Globus pallidus (tissue), 1 donor: ENCODE data around the gene SPATA31C1.
"Not testable (repeated sequence)": the region's sequence is repeated elsewhere in the genome, so short reads cannot be mapped to it uniquely, and the experiment has no call there.

Experiments used
- DNase-seq: peaks from one replicate; pipeline ENCODE4 v3.0.0-alpha.2; 2015; ENCODE audit warnings: low spot score

Gene SPATA31C1

GRCh38 chr9:87937918-87938317 lies 20.2 kb downstream of the SPATA31C1 start:
- not testable (repeated sequence) for DNase-seq

- DNase-seq, result not testable (repeated sequence)
Measured at GRCh38 chr9:87938336-87938735, 20.6 kb downstream of the SPATA31C1 start.

- not testable (repeated sequence) for DNase-seq
Measured at GRCh38 chr9:87939096-87939495, 21.3 kb downstream of the SPATA31C1 start.

DNA sequence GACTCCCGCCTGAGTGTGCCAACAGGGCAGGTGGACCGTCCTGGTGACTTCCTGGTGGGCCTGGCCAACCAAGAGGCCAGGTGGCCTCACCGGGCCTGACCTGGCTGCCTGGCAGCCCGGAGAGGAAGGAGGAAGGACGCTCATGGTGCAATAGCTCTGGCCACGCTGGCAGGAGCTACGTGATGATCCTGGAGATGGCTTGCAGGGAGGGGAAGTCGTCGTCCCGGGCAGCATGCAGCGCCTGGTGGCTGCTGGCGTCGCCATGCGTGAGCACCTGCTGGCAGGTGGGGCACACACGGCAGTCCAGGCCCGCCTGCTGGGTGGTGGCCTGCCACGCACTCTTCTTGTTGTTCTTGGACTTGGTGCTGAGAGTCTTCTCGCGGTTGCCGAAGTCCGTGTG lies 26.3 kb downstream of the SPATA31C1 start:
- DNase-seq, result no peak

DNA sequence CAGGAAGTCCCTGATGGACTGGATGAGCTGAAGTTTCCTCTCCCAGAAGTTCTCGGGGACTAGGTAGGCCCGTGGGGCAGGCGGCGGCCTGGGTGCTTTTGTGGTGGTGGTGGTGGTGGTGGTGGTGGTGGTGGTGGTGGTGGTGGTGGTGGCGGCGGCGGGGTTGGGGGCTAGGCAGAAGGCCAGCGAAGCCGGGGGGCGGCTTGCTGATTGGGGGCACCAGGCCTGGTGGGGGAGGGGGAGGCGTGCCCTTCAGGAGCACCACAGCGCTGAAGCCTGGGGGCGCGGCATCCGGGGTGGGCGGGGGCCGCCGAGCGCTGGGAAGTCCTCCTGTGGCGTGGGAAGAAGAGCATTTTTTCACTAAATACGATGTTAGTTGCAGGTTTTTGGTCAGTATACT lies 26.9 kb downstream of the SPATA31C1 start:
- DNase-seq, result no peak

DNA sequence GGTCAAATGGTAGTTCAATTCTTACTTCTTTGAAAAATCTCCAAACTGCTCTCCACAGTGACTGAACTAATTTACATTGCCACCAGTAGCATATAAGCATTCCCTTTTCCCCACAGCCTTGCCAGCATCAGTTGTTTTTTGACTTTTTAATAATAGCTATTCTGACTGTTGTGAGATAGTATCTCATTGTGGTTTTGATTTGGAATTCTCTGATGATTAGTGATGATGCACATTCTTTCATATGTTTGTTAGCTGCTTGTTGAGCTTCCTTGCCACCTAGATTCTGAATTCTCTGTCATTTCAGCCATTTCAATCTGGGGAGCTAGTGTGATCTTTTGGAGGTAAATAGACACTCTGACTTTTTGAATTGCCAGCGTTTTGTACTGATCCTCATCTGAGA lies 32.5 kb downstream of the SPATA31C1 start:
- no peak for DNase-seq

- DNase-seq, result no peak
Measured at GRCh38 chr9:87950765-87951488, 33.2 kb downstream of the SPATA31C1 start.

DNA sequence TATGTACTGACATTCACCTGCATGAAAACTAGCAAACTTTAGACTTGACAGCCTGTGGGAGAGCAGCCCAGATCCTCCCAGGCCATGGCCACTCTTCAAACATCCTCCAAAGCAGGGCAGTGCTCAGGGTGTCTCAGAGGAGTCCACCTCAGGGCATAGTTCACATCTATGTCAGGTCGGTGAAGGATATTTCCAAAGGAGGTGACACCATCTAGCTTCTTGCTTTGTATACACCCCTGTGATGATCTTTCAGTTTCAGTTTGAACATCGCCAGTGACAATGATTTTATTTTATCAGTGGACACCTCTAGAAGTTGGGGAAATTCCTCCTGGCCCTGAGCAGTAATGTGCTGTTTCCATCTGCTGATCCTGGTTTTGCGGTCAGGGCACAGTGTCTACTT lies 36.5 kb downstream of the SPATA31C1 start:
- DNase-seq, result no peak

DNA sequence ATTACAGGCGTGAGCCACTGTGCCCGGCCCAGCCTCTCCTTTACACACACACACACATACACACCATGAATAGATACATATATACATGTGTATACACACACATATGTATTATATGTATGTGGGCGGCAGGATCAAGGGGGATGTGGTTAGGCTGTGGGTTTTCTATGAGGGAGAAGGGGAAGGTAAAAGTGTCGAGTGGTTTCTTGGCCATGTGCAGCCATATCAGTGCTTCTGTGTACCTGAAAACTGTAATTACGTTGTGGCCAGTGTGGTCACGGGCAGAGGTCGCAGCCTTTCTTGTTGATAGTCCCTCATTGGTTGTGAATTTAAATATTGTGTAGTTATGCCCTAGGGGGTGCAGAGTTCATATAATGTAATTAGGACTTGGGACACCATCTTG lies 40.1 kb downstream of the SPATA31C1 start:
- no peak for DNase-seq

DNA sequence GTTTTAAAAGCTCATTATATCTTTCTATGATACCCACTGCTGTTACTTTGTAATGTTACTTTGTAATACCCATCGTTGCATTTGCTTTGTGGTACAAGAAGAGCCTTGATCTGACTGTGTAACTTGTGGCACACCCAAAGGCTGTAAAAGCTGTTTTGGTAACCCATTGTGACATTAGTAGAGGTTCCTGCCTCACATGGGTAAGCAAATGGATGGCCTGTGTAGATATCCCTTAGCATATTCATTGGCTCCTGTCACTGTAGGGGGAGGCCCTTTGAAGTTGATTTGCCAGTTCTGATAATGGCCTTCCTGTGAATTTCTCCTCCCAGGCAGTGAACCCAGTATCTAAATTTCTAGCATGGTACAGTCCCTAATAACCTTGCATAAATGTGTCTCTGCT lies 40.8 kb downstream of the SPATA31C1 start:
- DNase-seq, result no peak

GRCh38 chr9:87959916-87960581 lies 42.3 kb downstream of the SPATA31C1 start:
- no peak for DNase-seq

DNA sequence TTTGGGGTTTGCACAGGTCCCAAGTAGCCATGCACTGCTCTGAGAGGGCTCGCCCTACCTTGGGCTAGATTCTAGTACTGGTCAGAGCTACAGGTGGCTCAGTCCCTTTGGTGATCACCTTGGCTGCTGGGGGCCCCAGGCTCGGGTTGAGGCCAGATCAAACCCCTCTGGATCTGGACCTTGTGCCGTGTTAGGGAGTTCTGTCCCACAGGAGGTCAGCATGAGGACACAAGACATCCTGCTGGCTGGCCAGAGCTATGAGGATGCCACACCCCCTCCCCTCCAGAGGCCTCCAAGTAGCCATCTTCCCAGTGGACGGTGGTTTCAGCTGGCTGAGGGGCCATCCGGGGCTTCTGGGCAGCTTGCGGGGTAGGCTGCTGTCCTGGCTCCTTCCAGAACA lies 46.0 kb downstream of the SPATA31C1 start:
- DNase-seq, result no peak

DNA sequence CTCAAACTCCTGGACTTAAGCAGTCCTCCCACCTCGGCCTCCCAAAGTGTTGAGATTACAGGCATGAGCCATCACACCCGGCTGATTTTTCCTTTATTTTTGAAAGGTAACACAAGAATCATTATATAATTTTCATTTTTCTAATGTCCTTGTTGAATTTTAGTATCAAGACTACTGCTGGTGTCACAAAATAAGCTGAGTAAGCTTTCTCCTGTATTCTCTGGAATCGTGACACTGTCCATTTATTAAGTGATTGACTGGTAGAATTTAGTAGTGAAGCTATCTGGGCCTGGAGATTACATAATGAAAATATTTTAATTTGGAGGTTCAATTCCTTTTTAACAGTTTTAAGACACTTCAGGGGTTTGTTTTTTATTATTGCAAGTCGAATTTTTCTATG lies 47.1 kb downstream of the SPATA31C1 start:
- no peak for DNase-seq

DNA sequence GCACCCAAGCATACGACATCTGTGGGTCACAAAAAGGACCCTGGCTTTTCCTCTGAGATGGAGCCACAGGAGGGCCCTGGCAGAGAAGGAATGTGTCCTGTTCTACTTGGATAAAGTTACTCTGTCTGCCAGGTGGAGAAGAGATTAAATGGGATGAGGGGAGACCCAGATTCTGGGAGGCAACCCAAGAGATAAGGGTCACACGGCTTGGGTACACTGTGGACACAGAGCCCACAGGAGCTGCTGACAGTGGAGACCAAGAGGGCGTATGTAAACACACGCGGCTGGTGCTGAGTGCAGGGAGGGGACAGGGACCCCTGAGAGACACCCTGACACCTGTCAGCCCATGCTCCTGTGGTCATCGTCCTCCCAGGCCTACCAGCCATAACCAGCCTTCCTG lies 50.4 kb downstream of the SPATA31C1 start:
- no peak for DNase-seq

GRCh38 chr9:87970602-87971001 lies 52.8 kb downstream of the SPATA31C1 start:
- DNase-seq, result no peak

DNA sequence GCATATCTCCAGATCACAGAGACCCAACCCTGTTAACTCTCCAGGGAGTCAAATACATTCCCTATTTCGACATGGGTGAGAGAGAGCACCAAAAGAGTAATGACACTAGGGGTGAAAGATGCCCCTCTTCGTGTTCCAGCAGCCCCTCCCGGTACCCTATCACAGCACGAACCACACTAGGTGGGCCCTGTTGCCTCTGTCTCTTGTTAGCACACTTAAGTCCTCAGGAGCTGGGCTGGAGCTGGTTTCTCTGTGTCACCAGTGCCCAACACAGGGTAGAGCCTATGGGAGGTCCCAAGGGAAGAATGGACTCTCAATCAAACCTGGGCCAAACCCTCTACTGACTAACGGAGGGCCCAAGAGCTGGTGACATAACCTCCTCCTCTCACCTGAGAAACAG lies 55.4 kb downstream of the SPATA31C1 start:
- DNase-seq, result no peak
